CD4-positive, alpha-beta T cell treated with Interleukin-17A for 4 hours (primary cell): ENCODE measurements around the gene ZNF674.
"Not testable (repeated sequence)": the region's sequence is repeated elsewhere in the genome, so short reads cannot be mapped to it uniquely, and the experiment has no call there.

Experiments used
- DNase-seq: peaks from one replicate; pipeline ENCODE4 v3.0.0-alpha.2; 2020; ENCODE audit warnings: mixed read lengths

The ZNF674 gene

DNA sequence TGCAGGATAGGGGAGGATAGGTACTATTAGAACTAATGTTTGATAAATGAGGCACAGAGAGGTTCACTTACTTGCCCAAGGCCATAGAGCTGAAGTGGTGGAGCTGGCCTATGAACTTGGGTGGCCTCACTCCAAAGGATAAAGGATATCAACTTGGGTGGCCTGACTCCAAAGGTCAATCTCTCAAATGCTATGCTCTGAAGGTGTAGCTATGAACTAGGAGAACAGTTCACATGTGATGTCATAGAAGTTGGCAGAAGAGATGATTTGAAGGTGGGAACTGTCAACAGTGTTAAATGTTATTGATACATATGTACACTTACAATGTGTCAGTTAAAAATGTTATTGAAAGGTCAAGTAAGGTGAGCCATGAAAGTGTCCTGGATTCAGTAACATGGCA, 22.2 kb upstream of the ZNF674 start:
- no peak for DNase-seq

DNA sequence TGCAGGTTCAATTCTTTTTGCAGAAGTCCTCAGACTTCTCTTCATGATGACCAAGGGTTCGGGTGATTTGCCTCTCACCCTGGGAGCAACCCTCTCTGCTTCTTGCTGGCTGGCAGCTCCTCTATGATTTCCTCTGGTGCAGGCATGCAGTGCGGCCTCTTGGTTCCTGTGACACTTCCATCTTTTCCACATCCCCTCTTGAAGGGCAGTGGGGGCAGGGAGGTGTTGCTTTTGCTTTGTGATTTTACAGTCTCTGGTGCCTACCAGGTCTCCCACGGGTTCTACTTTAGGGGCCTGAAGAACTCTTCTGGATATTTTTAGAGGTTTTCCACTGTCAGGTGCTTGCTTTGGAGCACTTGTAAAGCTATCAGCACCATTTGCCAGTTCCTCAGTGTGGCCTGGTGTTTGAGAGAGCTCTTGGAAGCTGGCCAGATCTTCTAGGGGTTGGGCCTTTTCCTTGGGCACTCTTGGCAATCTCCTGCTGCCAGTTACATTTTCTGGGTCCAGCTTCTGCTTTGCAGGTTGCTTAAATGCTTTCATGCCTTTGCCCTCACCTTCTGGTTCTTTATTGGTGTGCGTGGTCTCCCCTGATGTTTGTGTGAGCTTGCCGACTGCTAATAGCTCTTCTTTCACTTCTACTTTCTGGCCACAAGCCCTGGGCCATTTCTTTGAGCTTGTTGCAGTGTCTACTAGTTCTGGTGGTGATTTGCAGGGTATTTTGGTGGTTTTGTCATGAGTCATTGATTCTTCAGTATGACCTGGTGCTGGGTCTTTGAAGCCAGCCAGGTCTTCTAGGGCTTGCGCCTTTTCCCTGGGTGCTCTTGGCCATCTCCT, 16.8 kb upstream of the ZNF674 start:
- no peak for DNase-seq

DNA sequence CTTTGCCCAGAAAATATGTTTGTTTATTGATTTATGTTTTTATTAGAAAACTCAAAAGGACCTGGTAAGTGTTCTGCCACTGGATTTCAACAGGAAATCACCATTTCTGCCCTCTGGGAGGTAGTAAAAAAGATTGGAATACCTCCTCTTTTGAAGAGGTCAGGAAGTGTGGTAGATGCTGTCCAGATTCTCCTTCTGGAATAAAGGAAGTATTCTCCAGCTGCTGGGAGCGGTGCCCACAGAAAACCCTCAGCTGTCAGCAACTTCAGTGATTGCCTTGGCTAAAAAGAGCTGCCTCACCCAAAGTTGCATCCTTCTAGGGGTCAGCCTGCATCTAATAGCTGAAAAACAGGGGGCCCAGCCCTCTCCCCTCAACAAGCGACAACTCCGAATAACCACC, 13.8 kb upstream of the ZNF674 start:
- DNase-seq = no peak

DNA sequence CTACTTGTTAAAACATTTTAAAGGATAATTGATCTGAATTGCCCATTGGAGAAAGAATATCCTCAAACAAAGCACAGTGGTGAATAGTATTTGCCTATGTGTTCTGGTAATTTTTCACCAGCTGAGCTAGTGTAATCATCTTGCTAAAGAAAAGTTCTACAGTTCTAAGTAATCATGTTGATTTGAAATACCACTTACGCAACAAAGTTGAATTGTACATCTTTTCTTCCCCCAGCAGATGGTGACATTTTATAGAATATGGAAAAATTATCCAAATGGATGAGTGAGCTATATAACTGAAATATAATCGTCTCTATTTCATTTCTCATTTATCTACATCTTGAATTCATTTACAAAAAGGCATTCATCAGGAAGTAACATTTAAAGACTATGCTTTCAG, 9.7 kb upstream of the ZNF674 start:
- no peak for DNase-seq

DNA sequence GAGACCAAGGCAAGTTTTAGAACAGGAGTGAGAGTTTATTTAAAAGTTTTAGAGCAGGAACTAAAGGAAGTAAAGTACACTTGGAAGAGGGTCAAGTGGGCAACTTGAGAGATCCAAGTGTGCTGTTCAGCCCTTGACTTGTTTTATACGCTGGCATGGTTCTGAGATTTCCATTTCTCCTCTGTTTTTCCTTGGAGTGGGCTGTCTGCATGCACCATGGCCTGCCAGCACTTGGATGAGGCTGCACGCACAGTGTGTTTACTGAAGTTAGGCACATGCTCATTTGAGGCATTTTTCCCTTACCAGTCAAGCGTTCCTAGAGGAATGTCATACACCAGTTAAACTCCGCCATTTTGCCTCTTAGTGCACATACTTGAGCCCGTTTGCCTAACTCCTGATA, 8.7 kb upstream of the ZNF674 start:
- DNase-seq = no peak

DNA sequence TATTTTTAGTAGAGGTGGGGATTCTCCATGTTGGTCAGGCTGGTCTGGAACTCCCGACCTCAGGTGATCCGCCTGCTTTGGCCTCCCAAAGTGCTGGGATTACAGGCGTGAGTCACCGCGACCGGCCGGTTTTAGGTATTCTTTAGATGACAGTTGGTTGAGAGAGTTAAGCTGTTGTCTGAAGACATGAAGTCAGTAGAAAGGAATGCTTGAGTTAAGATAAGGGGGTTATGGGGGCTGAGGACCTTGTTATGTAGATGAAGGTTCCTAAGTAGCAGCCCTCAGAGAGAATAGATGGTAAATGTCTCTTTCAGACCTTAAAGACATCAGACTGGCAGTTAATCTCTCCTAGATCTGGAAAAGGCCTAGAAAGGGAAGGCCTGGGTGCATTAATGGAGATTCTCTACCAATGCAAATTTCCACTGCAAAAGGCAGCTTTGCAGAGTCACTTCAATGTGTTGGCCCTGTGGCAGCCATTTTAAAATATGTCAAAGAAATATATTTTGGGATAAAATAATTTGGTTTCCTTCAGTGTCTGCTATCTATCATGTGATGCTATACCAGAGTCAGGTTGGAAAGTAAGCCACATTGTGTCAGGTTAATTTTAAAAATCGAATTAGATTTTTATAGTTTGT, 6.4 kb upstream of the ZNF674 start:
- no peak for DNase-seq

GRCh38 chrX:46549914-46550313, 4.7 kb upstream of the ZNF674 start:
- no peak for DNase-seq

DNA sequence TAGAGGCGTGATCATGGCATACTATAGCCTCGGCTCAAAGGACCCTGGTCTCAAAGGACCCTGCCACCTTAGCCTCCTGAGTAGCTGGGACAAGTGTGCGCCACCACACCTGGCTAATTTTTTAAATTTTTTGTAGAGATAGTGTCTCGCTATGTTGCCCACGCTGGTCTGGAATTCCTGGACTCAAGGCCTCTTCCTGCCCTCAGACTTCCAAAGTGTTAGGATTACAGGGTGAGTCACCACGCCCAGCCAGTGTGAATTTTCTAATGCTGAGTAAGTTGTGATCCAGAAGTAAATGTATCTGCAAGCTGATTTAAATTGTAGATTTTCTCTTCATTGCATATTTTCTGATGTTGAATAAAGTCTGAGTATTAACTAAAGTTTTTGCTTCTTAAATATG, 2.6 kb upstream of the ZNF674 start:
- DNase-seq = no peak

- not testable (repeated sequence) for DNase-seq
Measured at GRCh38 chrX:46544527-46544926, 694 bp downstream of the ZNF674 start.

- DNase-seq = no peak
Measured at GRCh38 chrX:46543441-46543840, 1.8 kb downstream of the ZNF674 start.

- no peak for DNase-seq
Measured at GRCh38 chrX:46531442-46531841, 13.8 kb downstream of the ZNF674 start.

DNA sequence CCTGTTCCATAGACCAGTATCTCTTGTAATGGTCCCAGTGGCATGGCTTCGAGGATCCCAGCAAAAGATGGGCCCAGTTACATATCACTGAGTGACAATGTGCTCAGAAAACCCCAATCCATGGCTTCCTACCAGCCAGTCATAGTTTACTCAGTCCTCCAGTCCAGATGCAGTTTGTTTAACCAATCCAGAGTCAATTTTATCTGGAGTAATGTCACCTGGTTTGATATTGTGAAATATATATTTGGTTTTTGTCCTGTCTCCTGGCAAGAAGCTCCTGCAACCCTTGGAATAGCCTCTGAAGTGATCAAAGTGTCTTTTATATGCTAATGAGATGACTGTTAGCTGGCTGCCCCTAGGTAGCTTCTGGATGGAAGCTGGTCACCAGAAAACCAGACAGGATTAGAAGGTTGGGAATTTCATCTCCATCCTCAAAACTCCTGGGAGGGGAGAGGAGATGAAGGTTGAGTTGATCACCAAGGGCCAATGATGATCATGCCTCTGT, 14.8 kb downstream of the ZNF674 start:
- not testable (repeated sequence) for DNase-seq

DNA sequence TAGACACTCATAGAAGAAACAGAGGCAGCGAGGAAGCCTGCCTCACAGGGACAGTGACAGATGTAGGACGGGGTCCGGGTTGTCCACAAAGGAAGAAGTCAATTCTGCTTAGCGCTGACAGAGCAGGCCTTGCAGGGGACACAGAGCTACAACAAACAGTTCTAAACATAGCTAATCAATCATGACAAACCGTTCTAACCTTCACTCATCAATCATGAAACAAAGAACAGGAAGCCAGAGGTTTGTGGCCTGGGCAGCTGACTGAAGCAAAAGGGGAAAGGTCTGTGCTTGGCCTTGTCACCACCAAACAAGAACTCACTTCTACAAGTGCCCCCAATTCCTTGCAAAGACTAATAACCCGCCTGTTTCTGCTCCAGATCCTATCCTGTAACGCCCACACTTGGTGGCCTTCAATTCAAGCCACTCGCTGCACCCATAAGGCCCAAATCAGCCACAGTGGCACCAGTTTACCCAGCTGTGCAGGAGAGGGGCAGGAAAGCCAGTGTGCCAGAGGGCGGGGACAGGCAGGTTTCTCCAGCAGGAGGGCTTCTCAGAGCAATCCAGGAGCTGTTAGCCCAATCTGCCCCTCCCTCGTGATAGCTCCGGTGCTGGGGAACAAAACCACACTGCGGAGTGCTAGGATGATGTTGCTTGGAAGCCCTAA, 15.3 kb downstream of the ZNF674 start:
- not testable (repeated sequence) for DNase-seq

GRCh38 chrX:46528640-46529039, 16.6 kb downstream of the ZNF674 start:
- not testable (repeated sequence) for DNase-seq

DNA sequence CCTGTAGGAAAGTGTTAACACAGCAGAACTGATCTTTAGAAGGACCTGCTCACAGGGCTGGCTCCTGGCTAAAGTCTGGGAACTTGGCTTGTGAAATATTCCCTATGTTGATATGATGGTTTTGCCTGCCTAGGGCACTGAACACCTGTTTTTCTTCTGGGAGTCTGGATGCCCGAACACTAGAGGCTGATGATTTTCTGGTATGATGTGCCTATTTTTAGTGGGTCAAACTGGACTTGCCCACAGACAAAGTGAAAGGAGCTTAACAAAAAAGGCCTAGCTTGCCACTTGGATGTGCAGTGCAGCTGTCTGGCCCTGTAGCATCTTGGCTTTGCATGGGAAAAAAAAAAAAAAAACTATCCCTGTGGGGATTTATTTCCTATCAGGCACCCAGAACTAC, 39.1 kb downstream of the ZNF674 start:
- DNase-seq = no peak

- no peak for DNase-seq
Measured at GRCh38 chrX:46502848-46503247, 42.4 kb downstream of the ZNF674 start.

DNA sequence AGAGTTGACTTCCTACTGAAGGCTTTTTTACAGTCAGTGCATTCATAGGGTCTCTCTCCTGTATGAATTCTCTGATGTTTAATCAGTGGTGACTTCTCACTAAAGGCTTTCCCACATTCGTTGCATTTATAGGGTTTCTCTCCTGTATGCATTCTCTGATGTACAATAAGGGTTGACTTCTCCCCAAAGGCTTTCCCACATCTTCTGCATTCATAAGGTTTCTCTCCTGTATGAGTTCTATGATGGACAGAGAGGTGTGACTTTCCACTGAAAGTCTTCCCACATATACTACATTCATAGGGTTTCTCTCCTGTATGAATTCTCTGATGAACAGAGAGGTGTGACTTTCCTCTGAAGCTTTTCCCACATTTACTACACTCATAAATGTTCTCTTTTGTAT, 45.2 kb downstream of the ZNF674 start:
- no peak for DNase-seq

GRCh38 chrX:46488712-46489111, 56.5 kb downstream of the ZNF674 start:
- DNase-seq = no peak

- peak; percentile 2 for DNase-seq
Measured at GRCh38 chrX:46485897-46486296, 59.3 kb downstream of the ZNF674 start.

DNA sequence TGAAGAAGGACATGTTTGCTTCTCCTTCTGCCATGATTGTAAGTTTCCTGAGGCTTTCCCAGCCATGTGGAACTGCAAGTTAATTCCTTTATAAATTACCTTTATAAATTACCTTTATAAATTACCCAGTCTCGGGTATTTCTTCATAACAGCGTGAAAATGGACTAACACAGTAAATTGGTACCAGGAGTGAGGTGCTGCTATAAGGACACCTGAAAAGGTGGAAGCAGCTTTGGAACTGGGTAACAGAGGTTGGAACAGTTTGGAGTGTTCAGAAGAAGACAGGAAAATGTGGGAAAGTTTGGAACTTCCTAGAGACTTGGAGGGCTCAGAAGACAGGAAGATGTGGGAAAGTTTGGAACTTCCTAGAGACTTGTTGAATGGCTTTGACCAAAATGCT, 66.6 kb downstream of the ZNF674 start:
- not testable (repeated sequence) for DNase-seq

DNA sequence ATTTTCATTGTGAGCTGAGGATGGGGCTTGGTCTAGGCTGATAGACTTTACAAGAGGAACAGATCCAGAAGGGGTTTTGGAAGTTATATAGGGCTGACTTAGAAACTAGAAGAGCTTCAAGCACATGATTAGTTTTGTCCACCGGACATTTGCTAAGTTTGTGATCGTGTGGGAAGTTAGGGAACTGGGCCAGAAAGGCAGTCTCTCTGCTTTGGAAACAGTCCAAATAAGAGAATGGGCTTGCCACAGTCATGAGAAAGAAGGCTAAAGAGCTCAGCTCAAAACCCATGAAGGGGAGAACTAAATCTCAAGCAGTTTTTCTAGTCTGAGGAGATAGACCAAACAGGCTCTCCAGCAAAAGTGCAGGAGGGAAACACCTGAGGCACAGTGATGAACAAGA, 67.8 kb downstream of the ZNF674 start:
- no peak for DNase-seq

- no peak for DNase-seq
Measured at GRCh38 chrX:46465203-46465602, 80.0 kb downstream of the ZNF674 start.

DNA sequence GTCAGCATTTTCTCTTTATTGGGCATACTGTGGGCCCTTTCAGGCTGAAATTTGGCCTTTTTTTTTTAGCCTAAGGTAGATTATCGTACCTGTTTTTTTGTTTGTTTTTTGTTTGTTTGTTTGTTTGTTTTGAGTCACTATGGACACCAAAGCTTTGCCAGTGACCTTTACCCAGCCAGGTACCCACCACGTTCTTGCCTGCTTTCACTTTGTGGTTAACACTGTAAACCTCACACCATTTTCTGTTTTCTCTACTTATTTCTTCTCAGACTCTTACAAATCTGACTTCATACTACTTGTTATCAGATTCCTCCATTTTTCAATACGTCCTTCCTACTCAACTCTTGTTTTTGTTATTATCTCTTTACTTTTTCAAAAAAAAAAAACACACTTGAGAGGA, 81.5 kb downstream of the ZNF674 start:
- DNase-seq = no peak

DNA sequence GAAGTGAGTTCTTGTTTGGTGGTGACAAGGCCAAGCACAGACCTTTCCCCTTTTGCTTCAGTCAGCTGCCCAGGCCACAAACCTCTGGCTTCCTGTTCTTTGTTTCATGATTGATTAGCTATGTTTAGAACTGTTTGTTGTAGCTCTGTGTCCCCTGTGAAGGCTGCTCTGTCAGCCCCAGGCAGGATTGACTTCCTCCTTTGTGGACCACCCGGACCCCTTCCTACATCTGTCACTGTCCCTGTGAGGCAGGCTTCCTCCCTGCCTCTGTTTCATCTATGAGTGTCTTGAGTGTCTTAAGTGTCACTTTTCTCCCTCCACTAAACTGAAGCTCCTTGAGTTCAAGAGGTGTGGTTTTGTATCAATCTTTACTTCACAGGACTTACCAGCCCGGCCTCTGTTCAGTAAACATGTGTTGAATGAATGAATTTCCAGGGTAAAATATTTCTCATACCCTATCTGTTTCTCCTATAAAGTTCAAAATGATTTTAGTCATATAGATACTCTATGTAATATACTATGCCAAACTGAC, 83.5 kb downstream of the ZNF674 start:
- no peak for DNase-seq
